Glomerular visceral epithelial cell (primary cell): ENCODE measurements around the gene BHLHE23.

Experiments
- DNase-seq: peaks from one replicate; pipeline ENCODE4 v3.0.0-alpha.2; 2016; ENCODE audit errors: extremely low spot score

BHLHE23 gene

GRCh38 chr20:62991196-62991807, 15.5 kb downstream of the BHLHE23 start:
- DNase-seq = no peak

- no peak for DNase-seq
Observed at GRCh38 chr20:62990306-62990825, 16.4 kb downstream of the BHLHE23 start.

GRCh38 chr20:62989201-62989601, 17.6 kb downstream of the BHLHE23 start:
- no peak for DNase-seq

GRCh38 chr20:62987114-62987513, 19.6 kb downstream of the BHLHE23 start:
- no peak for DNase-seq

- no peak for DNase-seq
Observed at GRCh38 chr20:62986257-62986800, 20.4 kb downstream of the BHLHE23 start.

- no peak for DNase-seq
Observed at GRCh38 chr20:62985444-62985778, 21.4 kb downstream of the BHLHE23 start.

GRCh38 chr20:62984666-62985443, 21.9 kb downstream of the BHLHE23 start:
- no peak for DNase-seq

GRCh38 chr20:62983210-62983609, 23.6 kb downstream of the BHLHE23 start:
- DNase-seq = no peak

GRCh38 chr20:62982124-62983075, 24.4 kb downstream of the BHLHE23 start:
- no peak for DNase-seq

GRCh38 chr20:62980970-62981369, 25.8 kb downstream of the BHLHE23 start:
- DNase-seq = no peak

GRCh38 chr20:62980380-62980960, 26.3 kb downstream of the BHLHE23 start:
- DNase-seq = no peak

- DNase-seq = no peak
Observed at GRCh38 chr20:62979876-62980373, 26.8 kb downstream of the BHLHE23 start.

GRCh38 chr20:62979310-62979709, 27.5 kb downstream of the BHLHE23 start:
- DNase-seq = no peak

GRCh38 chr20:62978561-62978943, 28.2 kb downstream of the BHLHE23 start:
- DNase-seq = no peak

- no peak for DNase-seq
Observed at GRCh38 chr20:62977613-62978560, 28.9 kb downstream of the BHLHE23 start.

GRCh38 chr20:62976886-62977285, 29.9 kb downstream of the BHLHE23 start:
- DNase-seq = no peak

GRCh38 chr20:62975812-62976508, 30.8 kb downstream of the BHLHE23 start:
- DNase-seq = no peak

- no peak for DNase-seq
Observed at GRCh38 chr20:62975251-62975760, 31.5 kb downstream of the BHLHE23 start.
